Neutrophil (primary cell): ENCODE data around the gene KBTBD3.

Source experiments
- H3K27ac ChIP-seq: fragments of 200-600 bp; sonication (generic); 2 replicates; pipeline ENCODE4 v1.5.1; 2016; ENCODE audit warnings: mild to moderate bottlenecking, moderate library complexity
- H3K27me3 ChIP-seq: fragments of 200-600 bp; sonication (generic); 2 replicates; pipeline ENCODE4 v1.6.0; 2016; ENCODE audit warnings: mild to moderate bottlenecking
- H3K36me3 ChIP-seq: fragments of 200-600 bp; sonication (generic); 2 replicates; pipeline ENCODE4 v1.5.1; 2017
- H3K4me1 ChIP-seq, 2 experiments: fragments of 200-600 bp in 1 of 2; sonication (generic) in 1 of 2; 1 replicate in 1 of 2; 2 replicates in 1 of 2; pipeline versions ENCODE4 v1.5.1 to v1.6.1; 2013 to 2016; ENCODE audit warnings: low read depth in 1 of 2, low read length in 1 of 2, mild to moderate bottlenecking in 1 of 2, moderate library complexity in 1 of 2; ENCODE audit not compliant: control insufficient read depth in 1 of 2, insufficient read depth in 1 of 2
- H3K4me3 ChIP-seq, 2 experiments: fragments of 200-600 bp in 1 of 2; sonication (generic) in 1 of 2; 1 replicate in 1 of 2; 2 replicates in 1 of 2; pipeline ENCODE4 v1.5.1; 2013 to 2016; ENCODE audit warnings: low read depth in 1 of 2, low read length in 1 of 2, mild to moderate bottlenecking in 1 of 2, moderate library complexity in 1 of 2
- H3K9me3 ChIP-seq: fragments of 200-600 bp; sonication (generic); 2 replicates; pipeline ENCODE4 v1.5.1; 2016
- TF ChIP-seq, protein P1 (sequence below): fragments of 200-600 bp; sonication (generic); IDR thresholded peaks from 2 replicates; pipeline ENCODE4 v1.5.1; 2016; ENCODE audit warnings: antibody characterized with exemption

KBTBD3 gene

GRCh38 chr11:106072804-106073203 lies 4.3 kb downstream of the KBTBD3 start:
- TF ChIP-seq, protein P1, sequence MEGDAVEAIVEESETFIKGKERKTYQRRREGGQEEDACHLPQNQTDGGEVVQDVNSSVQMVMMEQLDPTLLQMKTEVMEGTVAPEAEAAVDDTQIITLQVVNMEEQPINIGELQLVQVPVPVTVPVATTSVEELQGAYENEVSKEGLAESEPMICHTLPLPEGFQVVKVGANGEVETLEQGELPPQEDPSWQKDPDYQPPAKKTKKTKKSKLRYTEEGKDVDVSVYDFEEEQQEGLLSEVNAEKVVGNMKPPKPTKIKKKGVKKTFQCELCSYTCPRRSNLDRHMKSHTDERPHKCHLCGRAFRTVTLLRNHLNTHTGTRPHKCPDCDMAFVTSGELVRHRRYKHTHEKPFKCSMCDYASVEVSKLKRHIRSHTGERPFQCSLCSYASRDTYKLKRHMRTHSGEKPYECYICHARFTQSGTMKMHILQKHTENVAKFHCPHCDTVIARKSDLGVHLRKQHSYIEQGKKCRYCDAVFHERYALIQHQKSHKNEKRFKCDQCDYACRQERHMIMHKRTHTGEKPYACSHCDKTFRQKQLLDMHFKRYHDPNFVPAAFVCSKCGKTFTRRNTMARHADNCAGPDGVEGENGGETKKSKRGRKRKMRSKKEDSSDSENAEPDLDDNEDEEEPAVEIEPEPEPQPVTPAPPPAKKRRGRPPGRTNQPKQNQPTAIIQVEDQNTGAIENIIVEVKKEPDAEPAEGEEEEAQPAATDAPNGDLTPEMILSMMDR, result no peak

DNA sequence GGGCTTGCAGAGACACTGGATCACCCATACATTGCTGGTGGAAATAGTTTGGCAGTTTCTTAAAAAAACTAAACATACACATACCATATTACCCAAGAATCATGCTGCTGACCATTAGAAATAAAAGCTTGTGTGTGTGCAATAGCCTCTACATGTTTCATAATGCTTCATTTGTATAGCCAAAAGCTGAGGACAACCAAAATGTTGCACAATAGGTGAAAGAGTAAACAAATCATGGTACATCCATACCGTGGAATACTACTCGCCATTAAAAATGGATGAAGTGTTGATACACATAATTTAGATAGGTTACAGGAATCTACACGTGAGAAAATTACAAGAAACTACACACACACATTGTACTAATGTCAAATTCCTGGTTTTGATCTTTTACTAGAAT lies 6.5 kb downstream of the KBTBD3 start:
- Histone ChIP-seq H3K4me3 (no peak overlapping the region), H3K27ac (no peak overlapping the region), H3K4me1 (no peaks in the 10 kb centered on the region), H3K36me3 (no peaks in the 10 kb centered on the region), H3K27me3 (no peaks in the 10 kb centered on the region), H3K9me3 (no peaks in the 10 kb centered on the region)
- TF ChIP-seq, protein P1, result no peak

More at GRCh38 chr11:106072804-106073203, 4.3 kb downstream of the KBTBD3 start:
- Histone ChIP-seq H3K27ac (no peak overlapping the region), H3K4me3 (no peak overlapping the region), H3K36me3 (no peaks in the 10 kb centered on the region), H3K4me1 (peaks cover 11 to 13% of the 10 kb centered on the region in 2 experiments), H3K27me3 (no peaks in the 10 kb centered on the region), H3K9me3 (no peaks in the 10 kb centered on the region)

- no peaks in the 10 kb centered on the region for H3K27me3 ChIP-seq
- H3K36me3 ChIP-seq, result no peaks in the 10 kb centered on the region
- H3K4me3 ChIP-seq, result no peak overlapping the region
- no peak overlapping the region for H3K27ac ChIP-seq
- TF ChIP-seq, protein P1, result no peak
- H3K4me1 ChIP-seq, result no peaks in the 10 kb centered on the region
- H3K9me3 ChIP-seq, result no peaks in the 10 kb centered on the region
These were observed 14.1 kb downstream of the KBTBD3 start for GRCh38 chr11:106063009-106063408.

DNA sequence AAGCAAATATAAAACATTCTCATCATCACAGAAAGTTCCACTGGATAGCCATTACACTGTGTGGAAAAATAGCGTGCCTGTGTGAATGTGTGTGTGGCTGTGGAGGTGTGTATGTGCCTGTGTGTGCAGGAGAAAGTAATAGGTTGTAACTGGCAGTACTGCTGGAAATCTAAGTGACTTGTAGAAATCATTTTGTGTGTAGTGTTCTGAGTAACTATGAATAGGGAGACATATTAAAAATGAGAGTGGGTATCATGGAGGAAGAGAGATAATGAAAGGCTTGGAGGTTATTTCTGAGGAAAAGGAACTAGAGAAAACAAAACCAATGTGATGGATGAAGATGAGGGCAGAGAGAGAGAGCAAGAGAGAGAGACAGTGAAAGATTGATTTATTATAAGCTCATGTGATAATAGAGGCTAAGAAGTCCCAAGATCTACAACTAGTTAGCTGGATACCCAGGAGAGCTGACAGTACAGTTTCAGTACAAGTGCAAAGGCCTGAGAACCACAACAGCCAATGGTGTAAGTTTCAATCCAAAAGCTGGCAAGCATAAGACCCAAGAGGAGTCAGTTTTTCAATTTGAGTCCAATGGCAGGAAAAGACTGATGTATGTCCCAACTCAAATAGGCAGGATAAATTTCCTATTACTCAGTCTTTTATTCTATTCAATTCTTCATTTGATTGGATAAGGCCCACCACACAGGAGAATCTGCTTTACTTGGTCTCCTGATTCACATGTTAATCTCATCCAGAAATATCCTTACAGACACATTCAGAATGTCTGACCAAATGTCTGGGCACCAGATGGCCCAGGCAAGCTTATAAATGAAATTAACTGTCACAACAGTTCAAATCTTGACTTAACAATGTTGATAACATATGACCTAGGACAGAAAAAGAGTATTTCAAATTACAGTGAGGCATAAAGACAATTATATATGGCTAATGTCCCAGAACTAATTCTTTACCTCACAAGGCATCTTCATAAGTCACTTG lies 14.9 kb downstream of the KBTBD3 start:
- H3K27ac ChIP-seq, result no peak overlapping the region
- no peaks in the 10 kb centered on the region for H3K4me1 ChIP-seq
- H3K27me3 ChIP-seq, result no peaks in the 10 kb centered on the region
- no peaks in the 10 kb centered on the region for H3K36me3 ChIP-seq
- no peak overlapping the region for H3K4me3 ChIP-seq
- TF ChIP-seq, protein P1, result no peak
- H3K9me3 ChIP-seq, result no peaks in the 10 kb centered on the region

GRCh38 chr11:106061249-106061784 lies 15.8 kb downstream of the KBTBD3 start:
- Histone ChIP-seq H3K27me3 (no peaks in the 10 kb centered on the region), H3K36me3 (no peaks in the 10 kb centered on the region), H3K4me3 (no peak overlapping the region), H3K4me1 (no peaks in the 10 kb centered on the region), H3K9me3 (no peaks in the 10 kb centered on the region), H3K27ac (no peak overlapping the region)
- TF ChIP-seq, protein P1, result no peak
